Ovary (tissue), 9 donors: Measurements from ENCODE around the gene PLCH2. TPM values are rescaled to one million over a fixed set of nuclear protein-coding genes. Genes with fewer than 3 reads are reported as not detected.
"Not testable (repeated sequence)": the region's sequence is repeated elsewhere in the genome, so short reads cannot be mapped to it uniquely, and the experiment has no call there.

ENCODE experiments used
- DNase-seq, 5 donors: peaks; one replicate each; pipeline ENCODE4 v3.0.0-alpha.2; 2019 to 2020
- H3K27ac ChIP-seq, 2 donors: fragments of 200-600 bp; one replicate each; pipeline versions ENCODE4 v1.5.1 to v1.8.0; 2019 to 2022
- H3K27me3 ChIP-seq: fragments of 200-600 bp; one replicate; pipeline ENCODE4 v1.8.0; 2022
- H3K36me3 ChIP-seq: fragments of 200-600 bp; sonication (generic); one replicate; pipeline ENCODE4 v1.5.1; 2019
- H3K4me1 ChIP-seq: one replicate; pipeline ENCODE4 v1.8.1; 2013; ENCODE audit warnings: mild to moderate bottlenecking, moderate library complexity; ENCODE audit not compliant: insufficient read depth
- H3K4me3 ChIP-seq: fragments of 200-600 bp; sonication (generic); one replicate; pipeline ENCODE4 v1.5.1; 2017
- H3K9me3 ChIP-seq, 2 donors: fragments of 200-600 bp in 1 of 2; sonication (generic) in 1 of 2; one replicate each; pipeline versions ENCODE4 v1.5.1 to v1.8.1; 2013 to 2019; ENCODE audit warnings: mild to moderate bottlenecking in 1 of 2, moderate library complexity in 1 of 2
- CTCF ChIP-seq, 3 donors: fragments of 450-650 bp in 2 of 3; fragments of 200-600 bp in 1 of 3; IDR thresholded peaks; one replicate each; pipeline versions ENCODE4 v1.5.1 to v1.8.0; 2016 to 2022; ENCODE audit warnings: antibody characterized with exemption in 3 of 3, mild to moderate bottlenecking in 1 of 3
- EP300 ChIP-seq: sonication (generic); formaldehyde crosslinking; IDR thresholded peaks from one replicate; pipeline ENCODE4 v1.6.1; 2017; ENCODE audit warnings: antibody characterized with exemption
- POLR2A ChIP-seq: fragments of 450-650 bp; IDR thresholded peaks from one replicate; pipeline ENCODE4 v1.6.1; 2017; ENCODE audit warnings: antibody characterized with exemption, mild to moderate bottlenecking, moderate library complexity
- WGBS, 3 donors: extraction: QIAGEN DNeasy Blood & Tissue Kit in 1 of 3; methylation state at CpG; one replicate each; pipeline versions ENCODE4 v1.1.5 to v1.1.7; 2013 to 2017; 5-methylcytosine and 5-hydroxymethylcytosine counted together
- intact Hi-C, 4 donors: fragments of 100-400 bp; cut with DNase I; formaldehyde crosslinking; loops; one replicate each; pipeline versions ENCODE4 v1.11.0 to v1.15.1; 2022 to 2023
- polyA plus RNA-seq, 2 donors: library from polyadenylated mRNA; stranded (reverse); fragments of 200-250 nt in 1 of 2; fragments of 350-450 nt in 1 of 2; fragmentation: Illumina TruSeq in 1 of 2; extraction: RNeasy Lipid Tissue Mini Kit (QIAGEN cat#74804) in 1 of 2; gene quantifications; one replicate each; pipeline ENCODE4 v1.2.3, GENCODE V29; 2013 to 2014
- total RNA-seq, 7 donors: library from RNA; depleted of rRNA in 2 of 7; stranded (reverse); fragments of >200 nt in 2 of 7; fragmentation: NEBNext Ultra II Directional in 3 of 7; extraction: Animal tissue kit (Norgen Biotek cat#: 25700) in 3 of 7; gene quantifications; one replicate each; pipeline versions ENCODE4 v1.1.0 to v1.2.4, GENCODE V29; 2016 to 2023
- donor health status: DM: no; HTN: no; CAD: no; lungs with moderate emphysema.
- donor health status: DM: no; HTN: no; CAD: no.
- donor health status: Bipolar disorder and iron deficiency.
- donor health status: DM: yes; HTN: yes; CAD: no.
- donor health status: DM: no; HTN: no; CAD: no.
- donor health status: DM: yes; HTN: yes; CAD: no.

PLCH2 gene
- total and polyA plus RNA-seq, 9 donors: 0.05 to 0.84 (median 0.34) TPM; not detected in 1

- Histone ChIP-seq H3K27ac (no peak overlapping the region), H3K4me3 (no peak overlapping the region), H3K4me1 (no peaks in the 10 kb centered on the region), H3K36me3 (no peaks in the 10 kb centered on the region), H3K9me3 (no peaks in the 10 kb centered on the region), H3K27me3 (no peaks in the 10 kb centered on the region)
- no peak for DNase-seq
- 86 to 92% (median 88%) methylated on average over 14 of the region's 14 CpGs for WGBS, 3 donors
- intact Hi-C loops: no loop called here
- TF ChIP-seq CTCF (IDR thresholded peaks at IDR 0.05) (no peak), EP300 (no peak), POLR2A (no peak)
Observed at GRCh38 chr1:2438641-2439040, 37.4 kb upstream of the PLCH2 start.

- H3K4me1 ChIP-seq: no peaks in the 10 kb centered on the region
- 43 to 63% (median 52%) methylated on average over 15 of the region's 15 CpGs for WGBS, 3 donors
- DNase-seq: no peak
- TF ChIP-seq EP300 (no peak), POLR2A (no peak), CTCF (IDR thresholded peaks at IDR 0.05) (no peak)
- no peaks in the 10 kb centered on the region for H3K36me3 ChIP-seq
- no peak overlapping the region for H3K4me3 ChIP-seq
- intact Hi-C loops: no loop called here
- no peaks in the 10 kb centered on the region for H3K9me3 ChIP-seq
- H3K27ac ChIP-seq: no peak overlapping the region
- H3K27me3 ChIP-seq: no peaks in the 10 kb centered on the region
Observed at GRCh38 chr1:2439369-2439768, 36.7 kb upstream of the PLCH2 start.

- WGBS, 3 donors: 75 to 95% (median 95%) methylated on average over 20 to 23 of the region's 23 CpGs
- H3K36me3 ChIP-seq, DNase-seq, H3K4me1 ChIP-seq, H3K4me3 ChIP-seq, H3K27ac ChIP-seq, intact Hi-C loops, H3K9me3 ChIP-seq, H3K27me3 ChIP-seq: not testable (repeated sequence)
Observed at GRCh38 chr1:2440346-2440745, 35.7 kb upstream of the PLCH2 start.

- TF ChIP-seq CTCF (IDR thresholded peaks at IDR 0.05): no peak
- TF ChIP-seq EP300: no peak
- Histone ChIP-seq H3K9me3 (no peaks in the 10 kb centered on the region), H3K27ac (no peak overlapping the region), H3K4me3 (no peak overlapping the region), H3K27me3 (no peaks in the 10 kb centered on the region), H3K4me1 (no peaks in the 10 kb centered on the region), H3K36me3 (no peaks in the 10 kb centered on the region)
- DNase-seq: no peak
- intact Hi-C loops: no loop called here
- WGBS, 3 donors: 39 to 56% (median 46%) methylated on average over 12 to 13 of the region's 13 CpGs
Observed at GRCh38 chr1:2441746-2442145, 34.3 kb upstream of the PLCH2 start.

GRCh38 chr1:2442661-2443060 is 33.4 kb upstream of the PLCH2 start:
- H3K9me3 ChIP-seq: no peaks in the 10 kb centered on the region
- intact Hi-C loops: no loop called here
- H3K36me3 ChIP-seq: no peaks in the 10 kb centered on the region
- no peak overlapping the region for H3K27ac ChIP-seq
- DNase-seq: no peak
- no peak overlapping the region for H3K4me3 ChIP-seq
- 14 to 37% (median 17%) methylated on average over 6 of the region's 6 CpGs for WGBS, 3 donors
- no peaks in the 10 kb centered on the region for H3K4me1 ChIP-seq
- no peak for TF ChIP-seq EP300
- no peak for TF ChIP-seq POLR2A
- TF ChIP-seq CTCF (IDR thresholded peaks at IDR 0.05): no peak
- H3K27me3 ChIP-seq: no peaks in the 10 kb centered on the region
